ENCODE data around the gene MAP4K3. TPM values are rescaled to one million over a fixed set of nuclear protein-coding genes. Genes with fewer than 3 reads are reported as not detected.

Gene MAP4K3
- polyA plus RNA-seq, 3 donors, result 64.1 to 82.8 (median 77.3) TPM

DNA sequence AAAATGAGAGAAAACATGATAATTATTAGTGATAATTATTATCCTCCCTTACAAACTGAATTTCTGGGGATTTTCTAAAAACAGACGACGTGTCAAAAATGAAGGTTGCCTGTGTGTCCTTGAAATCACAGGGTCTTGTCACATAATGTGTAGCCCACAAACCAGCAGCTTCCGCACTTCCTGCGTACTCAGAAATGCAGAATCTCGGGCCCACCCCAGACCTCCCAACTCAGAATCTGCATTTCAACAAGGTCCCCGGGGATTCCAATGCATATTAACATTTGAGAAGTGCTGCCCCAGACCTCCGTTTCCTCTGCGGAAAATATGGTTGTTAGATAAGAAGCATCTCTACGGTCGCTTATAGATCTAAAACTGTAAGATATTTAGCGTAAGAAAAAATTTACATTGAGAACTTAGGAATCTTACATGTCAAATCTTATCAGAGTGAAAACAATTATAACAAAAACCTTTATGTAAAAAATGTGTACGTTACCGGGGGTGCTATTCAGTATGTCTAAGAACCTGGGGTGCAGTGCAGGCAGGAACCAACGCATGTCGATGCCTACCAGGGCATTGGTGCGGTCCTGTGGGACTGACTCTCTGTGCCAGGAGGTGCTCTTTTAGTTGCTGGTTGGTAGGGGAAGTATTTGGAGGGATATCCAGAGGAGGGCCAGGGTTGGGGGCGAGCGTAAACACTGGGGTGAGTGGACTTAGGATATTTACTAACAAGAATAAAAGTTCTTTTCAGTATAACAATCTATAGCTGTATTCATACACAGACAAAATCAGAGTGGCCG lies 208.5 kb downstream of the MAP4K3 start:
- DNase-seq (ENCODE audit: extremely low read depth in 1 of 11, low read depth in 9 of 11, low spot score in 4 of 11), result peak in 3 of 11 donors; percentile 5 to 9 (median 7)

DNA sequence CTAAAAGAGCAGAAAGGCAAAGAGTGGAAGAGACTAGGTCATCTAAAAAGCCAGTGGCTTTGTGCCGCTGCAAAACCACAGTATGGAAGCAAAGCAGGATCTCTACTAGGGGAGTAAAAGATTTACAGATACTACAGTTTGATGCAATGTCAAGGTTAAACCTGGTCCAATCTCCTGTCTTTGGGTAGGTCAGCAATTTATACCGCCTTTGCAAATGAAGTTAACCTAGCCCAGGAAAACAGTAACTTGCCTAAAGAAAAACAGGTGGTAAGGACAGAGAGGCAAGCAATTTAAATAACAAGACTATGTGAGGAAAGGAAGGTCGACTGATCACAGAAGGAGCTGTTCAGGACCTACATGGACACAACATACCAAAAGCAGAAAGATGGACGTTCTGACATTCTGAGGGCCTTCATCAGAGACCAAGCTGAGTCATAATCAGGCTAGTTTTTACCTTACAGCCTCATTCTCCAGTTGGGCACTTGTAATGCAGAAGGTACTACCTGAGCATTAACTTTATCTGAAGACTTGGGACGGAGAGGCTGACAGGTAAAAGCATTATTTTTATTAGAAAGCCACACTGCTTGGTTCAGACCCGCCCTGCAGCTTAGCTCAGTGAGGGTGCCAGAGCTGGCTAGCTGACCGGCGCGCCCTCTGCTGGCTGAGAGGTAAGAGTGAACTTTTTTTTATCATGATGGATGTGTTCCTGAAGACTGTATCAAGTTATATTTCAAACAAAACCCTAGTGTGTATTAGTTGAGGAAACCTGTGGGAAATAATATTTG lies 209.3 kb downstream of the MAP4K3 start:
- DNase-seq (ENCODE audit: extremely low read depth in 1 of 11, low read depth in 9 of 11, low spot score in 4 of 11), result peak; percentile 33 to 68 (median 57)

DNA sequence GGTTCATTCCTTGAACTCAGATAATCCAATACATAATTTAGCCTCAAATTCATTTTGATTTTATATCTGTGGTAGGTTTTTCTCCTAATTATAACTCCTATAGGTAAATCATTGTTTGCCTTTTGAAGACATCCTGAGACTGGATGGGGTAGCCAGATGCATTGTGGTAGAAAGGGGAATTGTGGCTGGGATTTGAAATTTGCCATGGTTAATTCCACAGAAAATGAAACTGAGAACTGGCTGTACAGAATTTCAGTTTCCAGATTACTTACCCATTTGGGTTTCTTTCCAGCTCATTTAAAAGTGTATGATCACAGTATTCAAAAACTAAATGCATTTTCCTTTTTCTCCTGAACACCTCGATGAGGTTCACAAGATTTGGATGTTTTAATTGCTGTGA lies 211.5 kb downstream of the MAP4K3 start:
- no peak for DNase-seq (ENCODE audit: extremely low read depth in 1 of 11, low read depth in 9 of 11, low spot score in 4 of 11)

DNA sequence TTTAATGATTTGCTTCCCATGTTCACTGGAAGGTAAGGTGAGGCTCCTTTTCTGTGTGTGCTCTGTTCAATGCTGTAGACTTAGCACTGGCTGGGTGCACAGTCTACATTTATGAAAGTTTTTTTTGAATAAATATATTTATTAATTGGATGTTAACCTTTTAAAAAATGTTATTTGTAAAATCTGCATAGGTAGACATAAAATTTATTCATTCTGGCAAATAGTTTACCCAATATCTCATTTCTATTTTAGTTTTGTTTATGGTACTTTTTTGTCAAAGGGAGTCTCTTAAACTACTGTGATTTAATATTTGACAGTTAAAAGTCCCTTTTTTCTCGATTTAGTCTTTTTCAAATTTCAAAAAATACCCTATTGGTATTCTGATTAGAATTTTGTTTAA lies 213.2 kb downstream of the MAP4K3 start:
- no peak for DNase-seq (ENCODE audit: extremely low read depth in 1 of 11, low read depth in 9 of 11, low spot score in 4 of 11)

DNA sequence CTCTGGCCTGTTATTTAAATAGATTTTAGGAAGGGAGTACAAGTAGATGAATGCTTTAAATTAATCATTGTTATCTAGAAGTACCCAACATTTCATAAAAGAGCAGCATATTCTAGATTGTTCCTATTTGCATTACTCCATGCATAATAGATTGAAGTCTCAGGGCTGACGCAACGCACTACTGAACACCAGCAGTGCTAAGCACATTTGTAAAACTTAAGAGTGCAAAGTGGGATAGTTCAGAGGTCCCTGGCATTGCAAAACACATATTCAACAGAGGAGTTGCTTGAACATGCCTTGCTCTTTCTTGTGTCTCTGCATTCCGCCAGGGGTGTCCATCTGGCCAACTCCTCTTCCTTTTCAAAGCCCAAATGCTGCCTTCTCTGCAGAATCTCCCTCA lies 215.6 kb downstream of the MAP4K3 start:
- DNase-seq (ENCODE audit: extremely low read depth in 1 of 11, low read depth in 9 of 11, low spot score in 4 of 11), result no peak

DNA sequence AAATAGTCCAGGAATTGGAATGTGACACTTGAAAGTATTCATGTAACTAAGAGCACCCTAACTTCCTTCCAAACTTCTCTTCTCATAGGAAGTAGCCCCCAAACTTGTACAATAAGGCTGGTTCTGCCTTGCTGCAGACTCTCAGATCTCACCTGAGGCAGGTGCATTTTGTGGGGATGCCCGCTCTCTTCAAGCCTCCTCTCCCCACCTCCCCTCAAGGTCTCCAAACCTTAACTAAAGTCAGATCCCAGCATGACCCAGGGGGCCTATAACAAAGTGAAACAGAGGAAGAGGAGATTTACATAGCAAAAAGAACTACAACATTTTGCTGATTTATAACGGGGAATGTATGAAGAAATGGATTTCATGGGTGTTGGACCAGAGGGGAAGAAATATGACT lies 216.9 kb downstream of the MAP4K3 start:
- DNase-seq (ENCODE audit: extremely low read depth in 1 of 11, low read depth in 9 of 11, low spot score in 4 of 11), result no peak

DNA sequence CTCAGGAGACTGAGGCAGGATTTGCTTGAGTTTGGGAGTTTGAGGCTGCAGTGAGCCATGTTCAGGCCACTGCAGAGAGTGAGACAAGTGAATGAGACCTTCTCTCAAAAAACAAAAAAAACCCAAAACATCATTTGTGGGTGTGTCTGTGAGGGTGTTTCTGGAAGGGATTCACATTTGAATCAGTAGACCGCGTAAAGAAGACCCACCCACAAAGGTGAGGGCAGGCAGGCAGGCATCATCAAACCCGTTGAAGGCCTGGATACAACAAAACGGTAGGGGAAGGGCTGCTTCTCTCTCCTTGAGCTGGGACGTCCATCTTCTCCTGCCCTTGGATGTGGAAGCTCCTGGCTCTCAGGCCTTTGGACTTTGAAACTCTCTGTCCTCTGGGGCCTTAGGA lies 218.7 kb downstream of the MAP4K3 start:
- no peak for DNase-seq (ENCODE audit: extremely low read depth in 1 of 11, low read depth in 9 of 11, low spot score in 4 of 11)

DNA sequence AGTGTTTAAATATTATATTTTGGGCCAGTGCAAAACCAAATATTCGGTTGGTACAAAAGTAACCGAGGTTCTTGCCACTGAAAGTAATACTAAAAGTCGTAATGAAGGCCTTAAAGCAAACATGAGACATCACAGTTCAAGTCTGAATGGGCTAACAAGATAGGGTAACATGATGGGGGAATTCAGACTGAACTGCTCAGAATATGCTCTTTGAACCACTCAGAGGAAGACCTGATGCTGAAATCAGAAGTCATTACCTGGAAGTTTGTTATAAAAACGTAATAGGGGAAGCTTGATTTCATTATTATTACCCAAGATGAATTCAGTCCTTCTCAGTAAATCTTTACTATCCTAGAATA lies 219.9 kb downstream of the MAP4K3 start:
- no peak for DNase-seq (ENCODE audit: extremely low read depth in 1 of 11, low read depth in 9 of 11, low spot score in 4 of 11)

DNA sequence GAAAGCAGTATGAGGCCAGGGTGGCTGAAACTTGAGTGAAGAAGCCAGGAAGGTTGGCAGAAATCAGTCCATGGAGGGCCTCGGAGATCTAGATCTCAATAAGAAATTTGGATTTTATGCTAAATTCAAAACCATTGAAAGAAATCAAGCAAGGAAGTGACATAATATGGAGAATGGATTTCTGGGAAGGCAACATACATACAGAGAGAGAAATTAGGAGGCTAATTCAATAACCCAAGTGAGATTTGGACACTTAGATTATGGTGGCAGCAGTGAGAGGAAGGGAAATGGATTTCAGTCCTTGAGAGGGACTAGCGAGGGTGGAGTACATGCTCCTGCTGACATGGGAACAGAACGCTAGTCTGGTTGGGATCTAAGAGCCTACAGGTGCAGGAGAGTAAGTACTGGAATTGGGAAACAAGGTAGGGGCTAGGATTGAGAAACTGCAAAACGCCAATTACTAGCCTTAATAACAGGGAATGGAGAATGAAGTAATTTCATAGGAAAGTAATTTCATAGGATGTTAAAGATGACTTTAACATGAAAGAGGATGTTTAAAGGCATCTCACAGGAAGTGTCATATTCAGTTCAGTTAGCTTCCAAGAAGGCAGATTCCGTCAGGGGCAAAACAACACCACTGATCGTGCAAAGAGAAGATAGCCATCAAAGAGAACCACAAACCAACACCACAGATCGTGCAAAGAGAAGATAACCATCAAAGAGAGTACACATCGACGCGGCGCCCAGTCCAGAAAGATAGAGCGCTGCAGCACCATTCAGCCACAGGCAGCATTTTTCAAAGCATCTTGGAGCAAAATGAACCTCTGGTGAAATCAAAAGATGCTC lies 220.5 kb downstream of the MAP4K3 start:
- DNase-seq (ENCODE audit: extremely low read depth in 1 of 11, low read depth in 9 of 11, low spot score in 4 of 11), result no peak

DNA sequence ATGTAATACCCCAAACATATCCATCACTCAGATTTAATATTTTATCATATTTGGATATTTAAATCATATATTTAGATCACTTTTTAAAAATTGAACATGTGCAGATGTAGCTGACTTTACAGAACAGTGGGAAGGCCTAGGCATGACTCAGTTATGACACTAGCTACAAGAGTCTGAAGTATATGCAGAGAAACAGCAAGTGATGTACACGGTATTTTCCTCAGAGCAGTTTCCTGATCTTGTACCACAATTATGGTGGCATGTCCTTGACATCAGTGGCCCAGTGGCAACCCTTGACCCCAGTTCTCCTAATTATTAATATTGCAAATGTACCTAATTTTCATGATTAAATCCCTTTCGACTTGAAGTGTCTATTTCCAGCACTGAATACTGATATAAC lies 221.5 kb downstream of the MAP4K3 start:
- no peak for DNase-seq (ENCODE audit: extremely low read depth in 1 of 11, low read depth in 9 of 11, low spot score in 4 of 11)

DNA sequence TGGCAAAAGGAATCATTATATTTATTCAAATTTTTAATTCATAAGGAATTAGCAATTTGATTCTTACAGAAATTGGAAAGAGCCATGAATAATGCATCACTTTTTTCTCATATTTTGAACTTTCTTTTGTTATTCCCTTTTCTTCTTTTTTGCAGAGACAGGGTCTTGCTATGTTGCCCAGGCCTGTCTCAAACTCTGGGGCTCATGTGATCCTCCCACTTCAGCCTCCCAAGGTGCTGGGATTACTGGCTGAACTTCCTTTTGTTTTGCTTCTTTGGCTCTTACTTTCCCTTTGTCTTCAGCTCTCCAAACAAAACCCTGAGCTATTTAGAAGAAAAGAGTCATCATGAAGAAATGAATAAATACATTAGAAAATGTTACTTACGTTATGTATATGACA lies 224.1 kb downstream of the MAP4K3 start:
- no peak for DNase-seq (ENCODE audit: extremely low read depth in 1 of 11, low read depth in 9 of 11, low spot score in 4 of 11)

DNA sequence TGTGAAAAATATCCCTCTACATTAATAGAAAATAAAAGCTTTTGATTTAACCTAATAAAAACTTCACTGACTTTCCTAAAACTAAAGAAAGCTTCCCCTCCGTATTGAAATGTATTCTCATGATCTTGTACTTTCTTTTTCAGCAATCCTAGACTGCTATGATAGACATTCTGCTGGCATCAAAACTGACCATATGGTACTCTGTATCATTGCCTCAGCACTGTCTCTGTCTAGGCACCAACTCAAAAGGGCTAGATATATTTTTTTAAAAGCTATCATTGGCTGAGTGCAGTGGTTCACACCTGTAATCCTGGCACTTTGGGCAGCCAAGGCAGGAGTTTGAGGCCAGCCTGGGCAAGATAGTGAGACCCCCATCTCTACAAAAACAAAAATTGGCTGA lies 226.2 kb downstream of the MAP4K3 start:
- no peak for DNase-seq (ENCODE audit: extremely low read depth in 1 of 11, low read depth in 9 of 11, low spot score in 4 of 11)

DNA sequence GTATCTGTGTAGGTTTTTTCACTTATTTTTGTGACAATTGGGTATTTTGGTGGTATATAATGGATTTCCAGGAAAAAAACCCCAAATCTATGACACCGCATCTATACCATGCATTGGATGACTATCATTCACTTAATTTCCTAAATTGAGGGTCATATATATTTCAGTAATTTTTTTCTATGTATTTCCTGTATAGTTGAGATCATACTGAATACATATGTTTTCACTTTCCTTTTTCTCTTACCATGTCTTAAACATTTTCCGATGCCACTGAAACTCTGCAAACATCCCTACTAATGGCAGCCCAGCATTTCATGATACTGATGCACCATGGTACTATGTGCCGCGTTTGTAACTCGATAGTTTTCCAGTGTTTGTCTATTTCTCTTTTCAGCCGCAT lies 233.7 kb downstream of the MAP4K3 start:
- DNase-seq (ENCODE audit: extremely low read depth in 1 of 11, low read depth in 9 of 11, low spot score in 4 of 11), result no peak

DNA sequence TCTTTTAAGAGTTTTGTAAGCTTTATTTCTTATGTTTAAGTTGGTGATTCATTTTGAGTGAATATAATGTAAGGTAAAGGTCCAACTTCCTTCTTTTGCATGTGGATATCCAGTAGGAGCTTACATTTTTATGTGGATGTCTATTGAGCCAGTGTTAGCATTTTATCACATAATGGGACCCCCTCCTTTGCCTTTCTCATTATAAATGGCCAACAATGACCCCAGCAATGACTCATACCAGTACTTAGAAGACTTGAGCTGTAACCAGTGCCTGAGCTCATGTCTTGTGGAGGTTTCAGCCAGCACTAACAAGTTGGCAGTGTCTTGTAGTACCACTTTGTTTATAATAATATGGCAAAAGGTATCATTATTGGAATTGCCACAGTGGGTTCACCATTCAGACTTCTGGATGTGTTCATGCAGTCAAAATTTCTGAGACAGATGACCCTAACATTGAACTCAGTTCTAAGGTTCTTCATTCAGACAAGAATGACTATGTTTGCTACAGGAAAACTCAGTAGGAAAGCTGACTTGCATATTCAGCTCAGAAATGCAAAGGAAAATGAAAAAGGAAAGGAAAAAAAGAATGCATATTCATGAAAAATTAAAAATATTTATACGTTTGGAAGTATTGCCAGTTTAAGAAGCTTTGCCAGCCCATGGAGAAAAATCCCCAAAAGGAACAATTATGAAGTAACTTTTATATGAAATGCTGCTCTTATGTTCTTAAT lies 234.3 kb downstream of the MAP4K3 start:
- no peak for DNase-seq (ENCODE audit: extremely low read depth in 1 of 11, low read depth in 9 of 11, low spot score in 4 of 11)

Other genes with a start within 250 kb of the MAP4K3 start
- gene CDKL4, start 193.3 kb downstream of the MAP4K3 start, polyA plus RNA-seq (ENCODE audit: insufficient read length in 3 of 3), result under 1 TPM; 0.37 to 0.67 (median 0.49) TPM
- 10 to 100 TPM; 91.2 to 97.5 (median 96.6) TPM for gene TMEM178A, start 228.6 kb upstream of the MAP4K3 start, polyA plus RNA-seq (ENCODE audit: insufficient read length in 3 of 3)

Data from renal cortex interstitium (tissue), 11 donors.